Fibroblast of lung (primary cell): ENCODE data around the gene LSM14B. TPM values are rescaled to one million over a fixed set of nuclear protein-coding genes. Genes with fewer than 3 reads are reported as not detected.
"Not testable (repeated sequence)": the region's sequence is repeated elsewhere in the genome, so short reads cannot be mapped to it uniquely, and the experiment has no call there.

Source experiments
- DNase-seq, 2 donors: peaks; one replicate each; pipeline versions ENCODE4 v3.0.0 to v3.0.0-alpha.2; 2010; ENCODE audit warnings: low read depth in 2 of 2
- H2AFZ ChIP-seq: 2 replicates; pipeline ENCODE4 v1.5.1; 2012; ENCODE audit warnings: low read length, control low read depth, inconsistent platforms
- H3K27ac ChIP-seq: 2 replicates; pipeline ENCODE4 v1.5.1; 2011; ENCODE audit warnings: low read length, control low read depth; ENCODE audit not compliant: insufficient read depth
- H3K27me3 ChIP-seq: 2 replicates; pipeline ENCODE4 v1.5.1; 2011; ENCODE audit warnings: mild to moderate bottlenecking, low read length; ENCODE audit not compliant: control insufficient read depth, insufficient read depth
- H3K36me3 ChIP-seq: 2 replicates; pipeline ENCODE4 v1.5.1; 2011; ENCODE audit warnings: low read length; ENCODE audit not compliant: control insufficient read depth, insufficient read depth
- H3K4me1 ChIP-seq: 2 replicates; pipeline ENCODE4 v1.5.1; 2011; ENCODE audit warnings: low read length; ENCODE audit not compliant: control insufficient read depth, insufficient read depth; ENCODE audit errors: extremely low read depth
- H3K4me2 ChIP-seq: 2 replicates; pipeline ENCODE4 v1.5.1; 2011; ENCODE audit warnings: low read length, control low read depth; ENCODE audit not compliant: insufficient read depth; ENCODE audit errors: extremely low read depth
- H3K4me3 ChIP-seq, 4 experiments: fragments of 200-600 bp in 1 of 4; sonication (generic) in 1 of 4; replicated peaks in 1 of 4; 2 replicates each; pipeline ENCODE4 v1.5.1; 2011 to 2016; ENCODE audit warnings: low read length in 4 of 4, low read depth in 3 of 4, mild to moderate bottlenecking in 3 of 4, control low read depth in 2 of 4, inconsistent platforms in 1 of 4, mixed read lengths in 1 of 4; ENCODE audit not compliant: insufficient read depth in 1 of 4; ENCODE audit errors: control extremely low read depth in 1 of 4
- H3K79me2 ChIP-seq: 2 replicates; pipeline ENCODE4 v1.5.1; 2012; ENCODE audit warnings: mild to moderate bottlenecking, low read length, inconsistent platforms; ENCODE audit not compliant: control insufficient read depth, insufficient read depth
- H3K9ac ChIP-seq: 2 replicates; pipeline ENCODE4 v1.5.1; 2011; ENCODE audit warnings: mild to moderate bottlenecking, low read length, control low read depth; ENCODE audit not compliant: insufficient read depth
- H3K9me3 ChIP-seq: 2 replicates; pipeline ENCODE4 v1.5.1; 2012; ENCODE audit warnings: low read depth, low read length; ENCODE audit not compliant: control insufficient read depth, insufficient read depth
- H4K20me1 ChIP-seq: 2 replicates; pipeline ENCODE4 v1.5.1; 2011; ENCODE audit warnings: low read length; ENCODE audit not compliant: control insufficient read depth, insufficient read depth; ENCODE audit errors: extremely low read depth
- EZH2 ChIP-seq: IDR thresholded peaks from 2 replicates; pipeline ENCODE4 v1.5.1; 2012; ENCODE audit warnings: low read length, control low read depth, mild to moderate bottlenecking; ENCODE audit errors: missing control alignments
- polyA plus RNA-seq, 2 donors: library from polyadenylated mRNA; depleted of rRNA in 1 of 2; stranded (reverse) in 1 of 2; unstranded in 1 of 2; fragments of >200 nt; gene quantifications; 2 replicates each; pipeline ENCODE4 v1.2.1, GENCODE V29; 2011 to 2012; ENCODE audit warnings: missing spikeins in 1 of 2
- total RNA-seq: library from RNA; depleted of rRNA; stranded (reverse); fragments of >200 nt; gene quantifications from 2 replicates; pipeline ENCODE4 v1.2.1, GENCODE V29; 2014
- TF ChIP-seq, protein P1 (sequence below), 2 donors: IDR thresholded peaks in 1 of 2; conservative IDR thresholded peaks in 1 of 2; 1 replicate in 1 of 2; 2 replicates in 1 of 2; pipeline ENCODE4 v1.5.1; 2011 to 2012; ENCODE audit warnings: low read length in 2 of 2, control low read depth in 1 of 2, inconsistent platforms in 1 of 2, low read depth in 1 of 2, mild to moderate bottlenecking in 1 of 2

Gene LSM14B
- total and polyA plus RNA-seq, 2 donors (not counting 1 experiment from before 2014, with no cell fraction given): 20.2 to 48.7 TPM

- TF ChIP-seq, protein P1, sequence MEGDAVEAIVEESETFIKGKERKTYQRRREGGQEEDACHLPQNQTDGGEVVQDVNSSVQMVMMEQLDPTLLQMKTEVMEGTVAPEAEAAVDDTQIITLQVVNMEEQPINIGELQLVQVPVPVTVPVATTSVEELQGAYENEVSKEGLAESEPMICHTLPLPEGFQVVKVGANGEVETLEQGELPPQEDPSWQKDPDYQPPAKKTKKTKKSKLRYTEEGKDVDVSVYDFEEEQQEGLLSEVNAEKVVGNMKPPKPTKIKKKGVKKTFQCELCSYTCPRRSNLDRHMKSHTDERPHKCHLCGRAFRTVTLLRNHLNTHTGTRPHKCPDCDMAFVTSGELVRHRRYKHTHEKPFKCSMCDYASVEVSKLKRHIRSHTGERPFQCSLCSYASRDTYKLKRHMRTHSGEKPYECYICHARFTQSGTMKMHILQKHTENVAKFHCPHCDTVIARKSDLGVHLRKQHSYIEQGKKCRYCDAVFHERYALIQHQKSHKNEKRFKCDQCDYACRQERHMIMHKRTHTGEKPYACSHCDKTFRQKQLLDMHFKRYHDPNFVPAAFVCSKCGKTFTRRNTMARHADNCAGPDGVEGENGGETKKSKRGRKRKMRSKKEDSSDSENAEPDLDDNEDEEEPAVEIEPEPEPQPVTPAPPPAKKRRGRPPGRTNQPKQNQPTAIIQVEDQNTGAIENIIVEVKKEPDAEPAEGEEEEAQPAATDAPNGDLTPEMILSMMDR (conservative IDR thresholded peaks at IDR 0.05 in 1 of 2, IDR thresholded peaks at IDR 0.05 in 1 of 2; ENCODE audit: low read depth in 1 of 2, low read length in 2 of 2): no peak
- TF ChIP-seq EZH2: no peak
- no peaks in the 10 kb centered on the region for H3K27me3 ChIP-seq
- no peaks in the 10 kb centered on the region for H3K36me3 ChIP-seq
- no peak overlapping the region for H3K9ac ChIP-seq
- H2AFZ ChIP-seq: no peak overlapping the region
- no peaks in the 10 kb centered on the region for H3K4me1 ChIP-seq
- no peak overlapping the region for H3K4me2 ChIP-seq
- no peaks in the 10 kb centered on the region for H4K20me1 ChIP-seq
- H3K9me3 ChIP-seq: no peaks in the 10 kb centered on the region
- no peaks in the 10 kb centered on the region for H3K79me2 ChIP-seq
- H3K27ac ChIP-seq: no peak overlapping the region
- H3K4me3 ChIP-seq: no peak overlapping the region
- no peak for DNase-seq
These were observed 41.9 kb upstream of the LSM14B start for GRCh38 chr20:62080249-62080990.

- Histone ChIP-seq H3K9me3 (no peaks in the 10 kb centered on the region), H3K27me3 (peaks cover 2% of the 10 kb centered on the region), H3K4me2 (no peak overlapping the region), H3K36me3 (no peaks in the 10 kb centered on the region), H3K79me2 (no peaks in the 10 kb centered on the region), H3K4me3 (no peak overlapping the region), H4K20me1 (no peaks in the 10 kb centered on the region), H3K9ac (no peak overlapping the region), H2AFZ (no peak overlapping the region), H3K4me1 (peaks cover 2% of the 10 kb centered on the region), H3K27ac (no peak overlapping the region)
- no peak for TF ChIP-seq EZH2
- TF ChIP-seq, protein P1 (conservative IDR thresholded peaks at IDR 0.05 in 1 of 2, IDR thresholded peaks at IDR 0.05 in 1 of 2; ENCODE audit: low read depth in 1 of 2, low read length in 2 of 2): no peak
- no peak for DNase-seq
These were observed 39.0 kb upstream of the LSM14B start for GRCh38 chr20:62083312-62083711.

- not testable (repeated sequence) for H3K4me3 ChIP-seq, H3K4me2 ChIP-seq, H2AFZ ChIP-seq, H4K20me1 ChIP-seq, H3K79me2 ChIP-seq, DNase-seq, H3K36me3 ChIP-seq, H3K27ac ChIP-seq, H3K9ac ChIP-seq, H3K27me3 ChIP-seq, H3K4me1 ChIP-seq, H3K9me3 ChIP-seq
These were observed 38.1 kb upstream of the LSM14B start for GRCh38 chr20:62084224-62084623.
